B cell (primary cell): Measurements from ENCODE around the gene RGSL1. TPM values are rescaled to one million over a fixed set of nuclear protein-coding genes. Genes with fewer than 3 reads are reported as not detected.

Experiments
- ATAC-seq: fragments of 200-7000 bp; cut with Tn5 transposase; one replicate; pipeline ENCODE4 v1.10.0; 2021; ENCODE audit warnings: low read depth, mild to moderate bottlenecking, moderate number of reproducible peaks, moderate library complexity
- CTCF ChIA-PET: fragments of 350-600 bp; sonication (Branson Sonifier 250); formaldehyde crosslinking; loops from one replicate; lab custom pipeline; 2021; ENCODE audit warnings: antibody characterized with exemption, inconsistent platforms; lab: Charles Lee
- POLR2A ChIA-PET: fragments of 350-600 bp; sonication (Branson Sonifier 250); formaldehyde crosslinking; loops from one replicate; lab custom pipeline; 2021; ENCODE audit warnings: antibody characterized with exemption; lab: Charles Lee
- DNase-seq: peaks from one replicate; pipeline ENCODE4 v3.0.0; 2013
- H2AFZ ChIP-seq: 2 replicates; pipeline ENCODE4 v1.6.1; 2012; ENCODE audit warnings: mild to moderate bottlenecking, low read depth, low read length; ENCODE audit not compliant: insufficient read depth, poor library complexity, severe bottlenecking
- H3K27ac ChIP-seq, 2 donors: 1 replicate in 1 of 2; 2 replicates in 1 of 2; pipeline ENCODE4 v1.5.1; 2012 to 2013; ENCODE audit warnings: low read length in 2 of 2, mild to moderate bottlenecking in 2 of 2, moderate library complexity in 1 of 2
- H3K27me3 ChIP-seq, 4 experiments: fragments of 200-600 bp in 1 of 4; sonication (generic) in 1 of 4; replicated peaks in 1 of 4; 1 replicate in 2 of 4; 2 replicates in 2 of 4; pipeline versions ENCODE4 v1.6.1 to v1.7.0; 2013 to 2016; ENCODE audit warnings: low read length in 3 of 4, mild to moderate bottlenecking in 2 of 4, mixed read lengths in 1 of 4, moderate library complexity in 1 of 4; ENCODE audit not compliant: insufficient read depth in 4 of 4, control insufficient read depth in 3 of 4; ENCODE audit errors: control extremely low read depth in 1 of 4
- H3K36me3 ChIP-seq, 2 experiments: replicated peaks in 1 of 2; 1 replicate in 1 of 2; 2 replicates in 1 of 2; pipeline versions ENCODE4 v1.6.1 to v1.7.1; 2013; ENCODE audit warnings: low read length in 1 of 2; ENCODE audit not compliant: insufficient read depth in 2 of 2, control insufficient read depth in 1 of 2; ENCODE audit errors: control extremely low read depth in 1 of 2, extremely low read depth in 1 of 2
- H3K4me1 ChIP-seq, 2 donors: fragments of 200-600 bp in 1 of 2; sonication (generic) in 1 of 2; 1 replicate in 1 of 2; 2 replicates in 1 of 2; pipeline versions ENCODE4 v1.5.1 to v1.6.1; 2013 to 2017; ENCODE audit warnings: low read length in 2 of 2; ENCODE audit not compliant: control insufficient read depth in 2 of 2, insufficient read depth in 2 of 2
- H3K4me2 ChIP-seq: replicated peaks from 2 replicates; pipeline ENCODE3; 2012; ENCODE audit warnings: mild to moderate bottlenecking, low read depth, low read length; ENCODE audit not compliant: poor library complexity, severe bottlenecking
- H3K4me3 ChIP-seq, 5 experiments: fragments of 200-600 bp in 1 of 5; sonication (generic) in 1 of 5; 1 replicate in 3 of 5; 2 replicates in 2 of 5; pipeline versions ENCODE4 v1.5.1 to v1.7.0; 2011 to 2016; ENCODE audit warnings: low read length in 4 of 5, mild to moderate bottlenecking in 4 of 5, low read depth in 2 of 5, control low read depth in 1 of 5, moderate library complexity in 1 of 5; ENCODE audit not compliant: insufficient read depth in 1 of 5; ENCODE audit errors: control extremely low read depth in 1 of 5, extremely low read depth in 1 of 5
- H3K79me2 ChIP-seq: fragments of 200-600 bp; sonication (generic); one replicate; pipeline ENCODE4 v1.6.0; 2016; ENCODE audit warnings: low read length; ENCODE audit not compliant: control insufficient read depth, insufficient read depth
- H3K9ac ChIP-seq: fragments of 200-600 bp; sonication (generic); 2 replicates; pipeline ENCODE4 v1.6.1; 2017; ENCODE audit warnings: mild to moderate bottlenecking, low read length, moderate library complexity
- H3K9me3 ChIP-seq, 3 donors: one replicate each; pipeline versions ENCODE4 v1.6.1 to v1.7.1; 2013; ENCODE audit warnings: low read length in 2 of 3; ENCODE audit not compliant: control insufficient read depth in 2 of 3, insufficient read depth in 1 of 3; ENCODE audit errors: control extremely low read depth in 1 of 3
- H4K20me1 ChIP-seq: 2 replicates; pipeline ENCODE4 v1.6.0; 2012; ENCODE audit warnings: mild to moderate bottlenecking, low read length; ENCODE audit not compliant: insufficient read depth, control insufficient read depth, poor library complexity, severe bottlenecking
- H3K27ac Mint-ChIP-seq: one replicate; pipeline ENCODE4 v1.8.0; 2021; ENCODE audit warnings: mixed read lengths
- H3K27me3 Mint-ChIP-seq: one replicate; pipeline ENCODE4 v1.8.0; 2021; ENCODE audit warnings: mixed read lengths
- H3K4me1 Mint-ChIP-seq: one replicate; pipeline ENCODE4 v1.8.0; 2021; ENCODE audit warnings: mixed read lengths
- H3K4me3 Mint-ChIP-seq: one replicate; pipeline ENCODE4 v1.8.0; 2021; ENCODE audit warnings: mixed read lengths
- H3K9me3 Mint-ChIP-seq: one replicate; pipeline ENCODE4 v1.8.0; 2022; ENCODE audit warnings: mixed read lengths; ENCODE audit not compliant: insufficient read depth
- EZH2 ChIP-seq: IDR thresholded peaks from 2 replicates; pipeline ENCODE4 v1.6.1; 2012; ENCODE audit warnings: borderline replicate concordance, low read depth, mild to moderate bottlenecking, moderate library complexity, low read length; ENCODE audit not compliant: insufficient read depth, poor library complexity, severe bottlenecking
- WGBS: methylation state at CpG from one replicate; pipeline ENCODE4 v1.1.5; 2013; ENCODE audit warnings: missing lambda C conversion rate; ENCODE audit not compliant: insufficient coverage; 5-methylcytosine and 5-hydroxymethylcytosine counted together
- intact Hi-C: fragments of 100-400 bp; cut with micrococcal nuclease; formaldehyde crosslinking; loops from one replicate; pipeline ENCODE4 v1.10.0; 2022
- polyA plus RNA-seq: library from polyadenylated mRNA; depleted of rRNA; stranded (reverse); fragments of >200 nt; gene quantifications from 2 replicates; pipeline ENCODE4 v1.2.3, GENCODE V29; 2012
- total RNA-seq, 2 donors: library from RNA; stranded (reverse); fragments of 120-200 nt in 1 of 2; gene quantifications; 1 replicate in 1 of 2; 2 replicates in 1 of 2; pipeline versions ENCODE4 v1.2.3 to v1.2.4, GENCODE V29; 2013 to 2022
- TF ChIP-seq, protein P1 (sequence below): fragments of 200-600 bp; IDR thresholded peaks from one replicate; pipeline ENCODE4 v1.8.0; 2022; ENCODE audit warnings: antibody characterized with exemption, mild to moderate bottlenecking

The RGSL1 gene
- total and polyA plus RNA-seq, 2 donors (not counting 1 experiment from before 2014, with no cell fraction given), result not detected

DNA sequence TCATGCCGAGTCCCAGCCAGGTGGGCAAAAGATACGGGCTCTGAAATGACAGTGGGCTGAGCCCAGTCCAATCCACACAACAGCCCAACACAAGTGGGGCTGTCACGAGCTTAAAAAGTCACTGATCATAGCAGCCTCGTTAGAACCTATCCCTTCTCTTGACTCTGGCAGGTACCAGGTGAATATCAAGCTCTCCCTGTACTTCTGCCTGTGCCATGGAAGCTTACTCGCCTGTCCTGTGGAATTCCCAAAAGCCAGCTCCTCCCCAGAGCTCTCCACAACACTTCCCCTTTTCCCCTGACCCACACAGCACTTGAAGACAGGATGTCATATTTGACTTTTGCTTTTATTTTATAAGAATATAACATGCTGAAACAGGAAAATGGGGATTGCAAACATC lies 148.3 kb downstream of the RGSL1 start:
- Histone ChIP-seq H3K4me3 (no peak overlapping the region), H3K9ac (no peak overlapping the region), H3K27ac (no peak overlapping the region), H3K9me3 (no peaks in the 10 kb centered on the region), H3K36me3 (no peaks in the 10 kb centered on the region), H4K20me1 (no peaks in the 10 kb centered on the region), H3K4me1 (peaks cover 7 to 12% of the 10 kb centered on the region in 2 donors), H2AFZ (no peak overlapping the region), H3K79me2 (no peaks in the 10 kb centered on the region), H3K4me2 (no peak overlapping the region), H3K27me3 (no peaks in the 10 kb centered on the region)
- intact Hi-C loops, result no loop called here
- TF ChIP-seq EZH2, result no peak
- TF ChIP-seq, protein P1, sequence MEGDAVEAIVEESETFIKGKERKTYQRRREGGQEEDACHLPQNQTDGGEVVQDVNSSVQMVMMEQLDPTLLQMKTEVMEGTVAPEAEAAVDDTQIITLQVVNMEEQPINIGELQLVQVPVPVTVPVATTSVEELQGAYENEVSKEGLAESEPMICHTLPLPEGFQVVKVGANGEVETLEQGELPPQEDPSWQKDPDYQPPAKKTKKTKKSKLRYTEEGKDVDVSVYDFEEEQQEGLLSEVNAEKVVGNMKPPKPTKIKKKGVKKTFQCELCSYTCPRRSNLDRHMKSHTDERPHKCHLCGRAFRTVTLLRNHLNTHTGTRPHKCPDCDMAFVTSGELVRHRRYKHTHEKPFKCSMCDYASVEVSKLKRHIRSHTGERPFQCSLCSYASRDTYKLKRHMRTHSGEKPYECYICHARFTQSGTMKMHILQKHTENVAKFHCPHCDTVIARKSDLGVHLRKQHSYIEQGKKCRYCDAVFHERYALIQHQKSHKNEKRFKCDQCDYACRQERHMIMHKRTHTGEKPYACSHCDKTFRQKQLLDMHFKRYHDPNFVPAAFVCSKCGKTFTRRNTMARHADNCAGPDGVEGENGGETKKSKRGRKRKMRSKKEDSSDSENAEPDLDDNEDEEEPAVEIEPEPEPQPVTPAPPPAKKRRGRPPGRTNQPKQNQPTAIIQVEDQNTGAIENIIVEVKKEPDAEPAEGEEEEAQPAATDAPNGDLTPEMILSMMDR, result no peak
- ATAC-seq (no peak), DNase-seq (no peak)
- POLR2A ChIA-PET, result no interaction called here
- Mint-ChIP-seq H3K4me1 (peaks cover 4% of the 10 kb centered on the region), H3K27ac (no peak overlapping the region), H3K9me3 (no peaks in the 10 kb centered on the region), H3K4me3 (no peak overlapping the region), H3K27me3 (no peaks in the 10 kb centered on the region)
- CTCF ChIA-PET, result interaction anchor here (0.7 to 24.5 kb wide), 8 partner anchors 8 to 232 kb away, joined by 3 to 989 read pairs (median 3); partner anchors contain the start of genes NPL and RGS16
- WGBS, result 58% methylated on average over 5 of the region's 5 CpGs

DNA sequence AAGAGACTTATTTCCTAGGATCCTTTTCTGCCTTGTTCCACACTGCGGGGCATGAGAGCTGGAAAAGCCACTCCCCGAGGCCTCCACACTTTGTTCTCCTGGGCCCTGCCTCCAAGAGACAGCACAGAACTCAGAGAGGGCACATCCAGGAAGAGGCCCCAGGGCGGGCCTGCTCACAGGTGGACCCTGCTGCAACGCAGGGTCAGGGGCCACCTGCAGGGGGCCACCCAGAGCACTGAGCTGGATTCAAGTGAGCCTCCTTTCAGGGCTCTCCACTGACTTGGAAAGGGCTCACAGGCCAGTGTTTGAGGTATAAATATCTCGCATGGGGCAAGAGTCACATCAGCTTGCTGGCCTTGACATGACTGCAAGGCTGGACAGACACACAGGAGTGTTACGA lies 149.4 kb downstream of the RGSL1 start:
- Histone ChIP-seq H2AFZ (no peak overlapping the region), H3K4me2 (no peak overlapping the region), H4K20me1 (no peaks in the 10 kb centered on the region), H3K79me2 (no peaks in the 10 kb centered on the region), H3K9me3 (no peaks in the 10 kb centered on the region), H3K27ac (no peak overlapping the region), H3K36me3 (no peaks in the 10 kb centered on the region), H3K4me1 (peaks cover 14 to 21% of the 10 kb centered on the region in 2 donors), H3K4me3 (no peak overlapping the region), H3K9ac (no peak overlapping the region), H3K27me3 (no peaks in the 10 kb centered on the region)
- ATAC-seq (no peak), DNase-seq (no peak)
- no peak overlapping the region for H3K4me3 Mint-ChIP-seq
- ChIA-PET CTCF (interaction anchor here (0.9 to 24.5 kb wide), 8 partner anchors 11 to 187 kb away, joined by 3 to 989 read pairs (median 12); partner anchors contain the start of genes NPL and RNASEL), POLR2A (interaction anchor here (0.7 kb wide), 1 partner anchor 12 kb away, joined by 3 read pairs; no protein-coding TSS in a partner anchor)
- TF ChIP-seq EZH2, result no peak
- TF ChIP-seq, protein P1, result peak; percentile 24
- H3K4me1 Mint-ChIP-seq, result peaks cover 4% of the 10 kb centered on the region
- H3K27me3 Mint-ChIP-seq, result no peaks in the 10 kb centered on the region
- H3K9me3 Mint-ChIP-seq, result no peaks in the 10 kb centered on the region
- H3K27ac Mint-ChIP-seq, result no peak overlapping the region
- intact Hi-C loops, result no loop called here
- 91% methylated on average over 6 of the region's 6 CpGs for WGBS
